ENCODE data around the gene GRM2.

GRM2 gene

GRCh38 chr3:51680663-51681230 is 26.1 kb upstream of the GRM2 start:
- no peak for DNase-seq

GRCh38 chr3:51681453-51681852 is 25.4 kb upstream of the GRM2 start:
- DNase-seq = no peak

GRCh38 chr3:51682079-51682478 is 24.8 kb upstream of the GRM2 start:
- DNase-seq = peak; percentile 30

- DNase-seq = no peak
These were observed 24.3 kb upstream of the GRM2 start for GRCh38 chr3:51682526-51682925.

GRCh38 chr3:51683566-51683965 is 23.3 kb upstream of the GRM2 start:
- DNase-seq = no peak

GRCh38 chr3:51684971-51685751 is 21.7 kb upstream of the GRM2 start:
- no peak for DNase-seq

- DNase-seq = no peak
These were observed 20.8 kb upstream of the GRM2 start for GRCh38 chr3:51686056-51686455.

GRCh38 chr3:51686512-51687215 is 20.2 kb upstream of the GRM2 start:
- DNase-seq = no peak

- DNase-seq = no peak
These were observed 19.2 kb upstream of the GRM2 start for GRCh38 chr3:51687431-51688205.

- no peak for DNase-seq
These were observed 18.7 kb upstream of the GRM2 start for GRCh38 chr3:51688206-51688600.

- DNase-seq = no peak
These were observed 15.8 kb upstream of the GRM2 start for GRCh38 chr3:51691021-51691420.

GRCh38 chr3:51691949-51692348 is 14.9 kb upstream of the GRM2 start:
- DNase-seq = no peak

GRCh38 chr3:51692980-51693395 is 13.9 kb upstream of the GRM2 start:
- DNase-seq = no peak

GRCh38 chr3:51696954-51697353 is 9.9 kb upstream of the GRM2 start:
- no peak for DNase-seq

GRCh38 chr3:51698209-51698608 is 8.7 kb upstream of the GRM2 start:
- no peak for DNase-seq

GRCh38 chr3:51700403-51700802 is 6.5 kb upstream of the GRM2 start:
- no peak for DNase-seq

GRCh38 chr3:51702156-51702555 is 4.7 kb upstream of the GRM2 start:
- DNase-seq = no peak

- no peak for DNase-seq
These were observed 3.7 kb upstream of the GRM2 start for GRCh38 chr3:51703068-51703760.

GRCh38 chr3:51703761-51704510 is 2.9 kb upstream of the GRM2 start:
- no peak for DNase-seq

GRCh38 chr3:51704511-51704950 is 2.3 kb upstream of the GRM2 start:
- DNase-seq = no peak

- DNase-seq = no peak
These were observed 1.4 kb upstream of the GRM2 start for GRCh38 chr3:51705276-51706020.
